ENCODE data around the gene FKBP1A. TPM values are rescaled to one million over a fixed set of nuclear protein-coding genes. Genes with fewer than 3 reads are reported as not detected.

Gene FKBP1A
- polyA plus RNA-seq, 1 of the 3 experiments (the other 2 are of a cell fraction): 362 TPM

DNA sequence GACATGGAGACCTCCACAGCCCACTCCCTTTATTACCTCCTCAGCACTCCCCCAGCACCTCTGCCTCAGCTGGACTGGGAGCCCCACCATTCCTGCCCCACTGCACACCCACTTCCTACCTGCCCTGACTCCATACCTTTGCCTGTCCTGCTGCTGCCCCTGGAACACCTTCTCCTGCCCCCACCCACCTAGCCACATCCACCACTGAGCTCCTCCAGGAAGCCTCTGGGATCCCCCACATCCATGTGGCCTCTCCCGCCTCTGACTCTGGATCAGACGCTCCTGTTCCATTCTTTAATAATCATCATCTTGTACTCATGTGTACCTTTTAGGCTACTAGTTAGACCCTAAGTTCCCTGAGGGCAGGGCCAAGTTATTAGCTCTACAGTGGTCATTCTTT lies 61.8 kb downstream of the FKBP1A start:
- H3K27ac ChIP-seq (ENCODE audit: low read depth in 2 of 2, low read length in 1 of 2): no peak overlapping the region
- peaks cover 19% of the 10 kb centered on the region in 2 experiments for H3K4me1 ChIP-seq (ENCODE audit: control insufficient read depth in 1 of 2, insufficient read depth in 2 of 2, low read depth in 1 of 2, low read length in 1 of 2)
- POLR2A ChIA-PET: no interaction called here
- TF ChIP-seq TEAD4 (IDR thresholded peaks at IDR 0.05; ENCODE audit: borderline replicate concordance, insufficient read depth) (no peak), CHD2 (IDR thresholded peaks at IDR 0.05; ENCODE audit: low read length, partially characterized antibody) (no peak), RFX5 (IDR thresholded peaks at IDR 0.05; ENCODE audit: low read length) (no peak), GATA2 (CRISPR knock-in tag; IDR thresholded peaks at IDR 0.05) (no peak), EZH2phosphoT487 (IDR thresholded peaks at IDR 0.05; ENCODE audit: borderline replicate concordance, low read depth) (no peak), TCF12 (IDR thresholded peaks at IDR 0.05) (no peak), SIN3A (IDR thresholded peaks at IDR 0.05; ENCODE audit: borderline replicate concordance, low read depth, low read length) (no peak), FOXM1 (IDR thresholded peaks at IDR 0.05; ENCODE audit: low read depth) (no peak), GABPA (IDR thresholded peaks at IDR 0.05; ENCODE audit: low read depth) (no peak), JUND (IDR thresholded peaks at IDR 0.05) (no peak), RAD21 (IDR thresholded peaks at IDR 0.05; ENCODE audit: low read length) (no peak)
- TF ChIP-seq, protein P1, sequence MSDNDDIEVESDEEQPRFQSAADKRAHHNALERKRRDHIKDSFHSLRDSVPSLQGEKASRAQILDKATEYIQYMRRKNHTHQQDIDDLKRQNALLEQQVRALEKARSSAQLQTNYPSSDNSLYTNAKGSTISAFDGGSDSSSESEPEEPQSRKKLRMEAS (IDR thresholded peaks at IDR 0.05; ENCODE audit: low read depth): no peak
- TF ChIP-seq, protein P2, sequence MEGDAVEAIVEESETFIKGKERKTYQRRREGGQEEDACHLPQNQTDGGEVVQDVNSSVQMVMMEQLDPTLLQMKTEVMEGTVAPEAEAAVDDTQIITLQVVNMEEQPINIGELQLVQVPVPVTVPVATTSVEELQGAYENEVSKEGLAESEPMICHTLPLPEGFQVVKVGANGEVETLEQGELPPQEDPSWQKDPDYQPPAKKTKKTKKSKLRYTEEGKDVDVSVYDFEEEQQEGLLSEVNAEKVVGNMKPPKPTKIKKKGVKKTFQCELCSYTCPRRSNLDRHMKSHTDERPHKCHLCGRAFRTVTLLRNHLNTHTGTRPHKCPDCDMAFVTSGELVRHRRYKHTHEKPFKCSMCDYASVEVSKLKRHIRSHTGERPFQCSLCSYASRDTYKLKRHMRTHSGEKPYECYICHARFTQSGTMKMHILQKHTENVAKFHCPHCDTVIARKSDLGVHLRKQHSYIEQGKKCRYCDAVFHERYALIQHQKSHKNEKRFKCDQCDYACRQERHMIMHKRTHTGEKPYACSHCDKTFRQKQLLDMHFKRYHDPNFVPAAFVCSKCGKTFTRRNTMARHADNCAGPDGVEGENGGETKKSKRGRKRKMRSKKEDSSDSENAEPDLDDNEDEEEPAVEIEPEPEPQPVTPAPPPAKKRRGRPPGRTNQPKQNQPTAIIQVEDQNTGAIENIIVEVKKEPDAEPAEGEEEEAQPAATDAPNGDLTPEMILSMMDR (IDR thresholded peaks at IDR 0.05): no peak
- TF ChIP-seq, protein P3, sequence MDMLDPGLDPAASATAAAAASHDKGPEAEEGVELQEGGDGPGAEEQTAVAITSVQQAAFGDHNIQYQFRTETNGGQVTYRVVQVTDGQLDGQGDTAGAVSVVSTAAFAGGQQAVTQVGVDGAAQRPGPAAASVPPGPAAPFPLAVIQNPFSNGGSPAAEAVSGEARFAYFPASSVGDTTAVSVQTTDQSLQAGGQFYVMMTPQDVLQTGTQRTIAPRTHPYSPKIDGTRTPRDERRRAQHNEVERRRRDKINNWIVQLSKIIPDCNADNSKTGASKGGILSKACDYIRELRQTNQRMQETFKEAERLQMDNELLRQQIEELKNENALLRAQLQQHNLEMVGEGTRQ (IDR thresholded peaks at IDR 0.05; ENCODE audit: borderline replicate concordance, low read depth, low read length): no peak
- TF ChIP-seq, protein P4, sequence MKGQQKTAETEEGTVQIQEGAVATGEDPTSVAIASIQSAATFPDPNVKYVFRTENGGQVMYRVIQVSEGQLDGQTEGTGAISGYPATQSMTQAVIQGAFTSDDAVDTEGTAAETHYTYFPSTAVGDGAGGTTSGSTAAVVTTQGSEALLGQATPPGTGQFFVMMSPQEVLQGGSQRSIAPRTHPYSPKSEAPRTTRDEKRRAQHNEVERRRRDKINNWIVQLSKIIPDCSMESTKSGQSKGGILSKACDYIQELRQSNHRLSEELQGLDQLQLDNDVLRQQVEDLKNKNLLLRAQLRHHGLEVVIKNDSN (IDR thresholded peaks at IDR 0.05; ENCODE audit: borderline replicate concordance, low read depth): no peak
- H4K20me1 ChIP-seq (ENCODE audit: insufficient read depth): peaks cover 13% of the 10 kb centered on the region; the same call in 1 of the 2 replicates
- H3K9ac ChIP-seq: no peak overlapping the region
- no peak for DNase-seq
- WGBS (ENCODE audit: low lambda C conversion rate): 97% methylated on average over 2 of the region's 2 CpGs
- no peak overlapping the region for H3K4me3 ChIP-seq (ENCODE audit: low read depth in 2 of 2, low read length in 1 of 2)
- H3F3A ChIP-seq (replicated peaks; ENCODE audit: insufficient read depth): no peaks in the 10 kb centered on the region
- peaks cover 10 to 13% of the 10 kb centered on the region in 2 experiments for H3K36me3 ChIP-seq (replicated peaks in 1 of 2; ENCODE audit: control insufficient read depth in 1 of 2, insufficient read depth in 2 of 2, low read length in 1 of 2)
- no peak overlapping the region for H2AFZ ChIP-seq (ENCODE audit: low read depth)
- CTCF ChIA-PET: interaction anchor here (2.5 kb wide), 1 partner anchor 106 kb away, joined by 9 read pairs; no protein-coding TSS in a partner anchor
- H3K9me3 ChIP-seq: no peaks in the 10 kb centered on the region
- no peaks in the 10 kb centered on the region for H3K9me2 ChIP-seq
- no peak overlapping the region for H3K4me2 ChIP-seq
- H3K79me2 ChIP-seq (ENCODE audit: insufficient read depth): peaks cover 81% of the 10 kb centered on the region
- no peaks in the 10 kb centered on the region for H3K27me3 ChIP-seq (ENCODE audit: insufficient read depth)

All from SK-N-SH (cell line).